ENCODE data around the gene TFEB. TPM values are rescaled to one million over a fixed set of nuclear protein-coding genes. Genes with fewer than 3 reads are reported as not detected.

The TFEB gene
- total and polyA plus RNA-seq, 4 donors = 1.1 to 6.2 (median 3.8) TPM

DNA sequence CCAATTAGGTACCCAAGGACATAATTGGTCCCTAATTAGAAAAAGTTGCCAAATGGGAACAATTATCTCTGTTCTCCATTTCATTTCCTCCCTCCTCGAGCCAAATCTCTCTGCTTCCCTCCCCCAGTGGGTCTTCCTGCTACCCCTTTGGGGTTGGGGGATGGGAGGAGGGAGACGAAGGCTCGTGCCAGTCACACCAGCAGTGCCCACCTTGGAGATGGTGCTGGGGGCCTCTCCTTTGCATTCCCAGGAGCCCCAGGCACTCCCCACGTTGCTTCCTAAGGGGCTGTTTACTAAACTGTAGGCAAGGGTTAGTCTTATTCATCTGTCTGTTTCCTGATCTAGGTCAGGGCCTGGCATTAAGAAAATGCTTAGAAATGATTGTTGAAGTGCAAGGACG, 64.0 kb downstream of the TFEB start:
- Histone ChIP-seq H3K4me1 (ENCODE audit: control insufficient read depth in 4 of 4, insufficient read depth in 4 of 4, low read length in 3 of 4) (no peaks in the 10 kb centered on the region), H3K27me3 (ENCODE audit: control insufficient read depth in 4 of 4, insufficient read depth in 4 of 4, low read length in 3 of 4) (peaks cover 0 to 9% (median 2%) of the 10 kb centered on the region in 4 donors), H3K27ac (ENCODE audit: low read depth in 1 of 2, low read length in 2 of 2) (no peak overlapping the region), H3K4me3 (ENCODE audit: low read depth in 1 of 3, low read length in 3 of 3) (no peak overlapping the region), H3K9me3 (ENCODE audit: control insufficient read depth in 4 of 4, low read length in 3 of 4) (peaks cover 0 to 3% (median 0%) of the 10 kb centered on the region in 4 donors), H3K9ac (ENCODE audit: low read depth in 1 of 2, low read length in 2 of 2) (no peak overlapping the region), H3K36me3 (ENCODE audit: control insufficient read depth in 4 of 4, insufficient read depth in 3 of 4, low read depth in 1 of 4, low read length in 3 of 4) (no peaks in the 10 kb centered on the region)
- no peak for DNase-seq (ENCODE audit: low spot score)
- 45% methylated on average over 5 of the region's 5 CpGs for WGBS
- no peak for TF ChIP-seq YY1 (IDR thresholded peaks at IDR 0.05)
- TF ChIP-seq GABPA (IDR thresholded peaks at IDR 0.05 in 1 of 2, conservative IDR thresholded peaks at IDR 0.05 in 1 of 2) = no peak
- TF ChIP-seq, protein P1, sequence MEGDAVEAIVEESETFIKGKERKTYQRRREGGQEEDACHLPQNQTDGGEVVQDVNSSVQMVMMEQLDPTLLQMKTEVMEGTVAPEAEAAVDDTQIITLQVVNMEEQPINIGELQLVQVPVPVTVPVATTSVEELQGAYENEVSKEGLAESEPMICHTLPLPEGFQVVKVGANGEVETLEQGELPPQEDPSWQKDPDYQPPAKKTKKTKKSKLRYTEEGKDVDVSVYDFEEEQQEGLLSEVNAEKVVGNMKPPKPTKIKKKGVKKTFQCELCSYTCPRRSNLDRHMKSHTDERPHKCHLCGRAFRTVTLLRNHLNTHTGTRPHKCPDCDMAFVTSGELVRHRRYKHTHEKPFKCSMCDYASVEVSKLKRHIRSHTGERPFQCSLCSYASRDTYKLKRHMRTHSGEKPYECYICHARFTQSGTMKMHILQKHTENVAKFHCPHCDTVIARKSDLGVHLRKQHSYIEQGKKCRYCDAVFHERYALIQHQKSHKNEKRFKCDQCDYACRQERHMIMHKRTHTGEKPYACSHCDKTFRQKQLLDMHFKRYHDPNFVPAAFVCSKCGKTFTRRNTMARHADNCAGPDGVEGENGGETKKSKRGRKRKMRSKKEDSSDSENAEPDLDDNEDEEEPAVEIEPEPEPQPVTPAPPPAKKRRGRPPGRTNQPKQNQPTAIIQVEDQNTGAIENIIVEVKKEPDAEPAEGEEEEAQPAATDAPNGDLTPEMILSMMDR (IDR thresholded peaks at IDR 0.05; ENCODE audit: low read depth, low read length, missing input control) = no peak
- no peak for TF ChIP-seq FOXA2 (IDR thresholded peaks at IDR 0.05)
- TF ChIP-seq RXRA (IDR thresholded peaks at IDR 0.05) = no peak
- TF ChIP-seq, protein P2, sequence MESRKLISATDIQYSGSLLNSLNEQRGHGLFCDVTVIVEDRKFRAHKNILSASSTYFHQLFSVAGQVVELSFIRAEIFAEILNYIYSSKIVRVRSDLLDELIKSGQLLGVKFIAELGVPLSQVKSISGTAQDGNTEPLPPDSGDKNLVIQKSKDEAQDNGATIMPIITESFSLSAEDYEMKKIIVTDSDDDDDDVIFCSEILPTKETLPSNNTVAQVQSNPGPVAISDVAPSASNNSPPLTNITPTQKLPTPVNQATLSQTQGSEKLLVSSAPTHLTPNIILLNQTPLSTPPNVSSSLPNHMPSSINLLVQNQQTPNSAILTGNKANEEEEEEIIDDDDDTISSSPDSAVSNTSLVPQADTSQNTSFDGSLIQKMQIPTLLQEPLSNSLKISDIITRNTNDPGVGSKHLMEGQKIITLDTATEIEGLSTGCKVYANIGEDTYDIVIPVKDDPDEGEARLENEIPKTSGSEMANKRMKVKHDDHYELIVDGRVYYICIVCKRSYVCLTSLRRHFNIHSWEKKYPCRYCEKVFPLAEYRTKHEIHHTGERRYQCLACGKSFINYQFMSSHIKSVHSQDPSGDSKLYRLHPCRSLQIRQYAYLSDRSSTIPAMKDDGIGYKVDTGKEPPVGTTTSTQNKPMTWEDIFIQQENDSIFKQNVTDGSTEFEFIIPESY (IDR thresholded peaks at IDR 0.05) = no peak
- TF ChIP-seq, protein P3, sequence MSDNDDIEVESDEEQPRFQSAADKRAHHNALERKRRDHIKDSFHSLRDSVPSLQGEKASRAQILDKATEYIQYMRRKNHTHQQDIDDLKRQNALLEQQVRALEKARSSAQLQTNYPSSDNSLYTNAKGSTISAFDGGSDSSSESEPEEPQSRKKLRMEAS (IDR thresholded peaks at IDR 0.05) = no peak
- no peak for TF ChIP-seq HNF4A (conservative IDR thresholded peaks at IDR 0.05)
- TF ChIP-seq, protein P4, sequence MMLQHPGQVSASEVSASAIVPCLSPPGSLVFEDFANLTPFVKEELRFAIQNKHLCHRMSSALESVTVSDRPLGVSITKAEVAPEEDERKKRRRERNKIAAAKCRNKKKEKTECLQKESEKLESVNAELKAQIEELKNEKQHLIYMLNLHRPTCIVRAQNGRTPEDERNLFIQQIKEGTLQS (IDR thresholded peaks at IDR 0.05) = no peak
- no peak for TF ChIP-seq HNF4G (IDR thresholded peaks at IDR 0.05)

DNA sequence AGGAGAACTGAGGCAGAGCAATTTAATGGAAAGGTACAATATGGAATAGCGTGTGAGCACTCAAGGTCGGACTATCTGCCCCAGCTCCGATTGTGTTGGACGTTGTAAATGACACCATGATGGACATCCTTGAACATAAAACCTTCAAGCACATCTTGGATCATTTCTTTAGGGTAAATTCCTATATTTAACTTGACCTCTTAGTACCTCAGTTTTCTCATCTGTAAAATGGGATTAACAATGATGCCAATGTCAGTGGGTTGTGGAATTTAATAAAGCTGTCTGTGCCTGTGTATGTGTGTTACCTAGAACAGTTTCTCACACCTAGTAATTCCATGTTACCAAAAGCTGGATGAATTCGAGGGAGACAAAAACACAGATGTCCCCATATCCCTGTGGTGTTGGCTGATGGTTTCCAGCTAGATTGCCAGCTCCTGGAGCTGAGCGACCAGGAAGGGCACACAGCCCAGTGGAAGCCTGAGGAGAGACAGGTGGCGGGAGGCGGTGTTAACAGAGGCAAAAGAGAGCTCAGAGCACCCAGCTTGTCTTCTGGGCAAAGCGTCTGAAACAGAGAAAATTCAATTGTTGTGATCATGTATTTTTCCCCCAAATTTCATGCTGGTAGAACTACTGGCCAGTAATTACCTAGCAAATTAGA, 64.6 kb downstream of the TFEB start:
- Histone ChIP-seq H3K27ac (ENCODE audit: low read depth in 1 of 2, low read length in 2 of 2) (no peak overlapping the region), H3K4me1 (ENCODE audit: control insufficient read depth in 4 of 4, insufficient read depth in 4 of 4, low read length in 3 of 4) (no peaks in the 10 kb centered on the region), H3K36me3 (ENCODE audit: control insufficient read depth in 4 of 4, insufficient read depth in 3 of 4, low read depth in 1 of 4, low read length in 3 of 4) (no peaks in the 10 kb centered on the region), H3K9ac (ENCODE audit: low read depth in 1 of 2, low read length in 2 of 2) (no peak overlapping the region), H3K9me3 (ENCODE audit: control insufficient read depth in 4 of 4, low read length in 3 of 4) (peaks cover 0 to 3% (median 0%) of the 10 kb centered on the region in 4 donors), H3K27me3 (ENCODE audit: control insufficient read depth in 4 of 4, insufficient read depth in 4 of 4, low read length in 3 of 4) (peaks cover 0 to 9% (median under 1%) of the 10 kb centered on the region in 4 donors), H3K4me3 (ENCODE audit: low read depth in 1 of 3, low read length in 3 of 3) (no peak overlapping the region)
- TF ChIP-seq, protein P5, sequence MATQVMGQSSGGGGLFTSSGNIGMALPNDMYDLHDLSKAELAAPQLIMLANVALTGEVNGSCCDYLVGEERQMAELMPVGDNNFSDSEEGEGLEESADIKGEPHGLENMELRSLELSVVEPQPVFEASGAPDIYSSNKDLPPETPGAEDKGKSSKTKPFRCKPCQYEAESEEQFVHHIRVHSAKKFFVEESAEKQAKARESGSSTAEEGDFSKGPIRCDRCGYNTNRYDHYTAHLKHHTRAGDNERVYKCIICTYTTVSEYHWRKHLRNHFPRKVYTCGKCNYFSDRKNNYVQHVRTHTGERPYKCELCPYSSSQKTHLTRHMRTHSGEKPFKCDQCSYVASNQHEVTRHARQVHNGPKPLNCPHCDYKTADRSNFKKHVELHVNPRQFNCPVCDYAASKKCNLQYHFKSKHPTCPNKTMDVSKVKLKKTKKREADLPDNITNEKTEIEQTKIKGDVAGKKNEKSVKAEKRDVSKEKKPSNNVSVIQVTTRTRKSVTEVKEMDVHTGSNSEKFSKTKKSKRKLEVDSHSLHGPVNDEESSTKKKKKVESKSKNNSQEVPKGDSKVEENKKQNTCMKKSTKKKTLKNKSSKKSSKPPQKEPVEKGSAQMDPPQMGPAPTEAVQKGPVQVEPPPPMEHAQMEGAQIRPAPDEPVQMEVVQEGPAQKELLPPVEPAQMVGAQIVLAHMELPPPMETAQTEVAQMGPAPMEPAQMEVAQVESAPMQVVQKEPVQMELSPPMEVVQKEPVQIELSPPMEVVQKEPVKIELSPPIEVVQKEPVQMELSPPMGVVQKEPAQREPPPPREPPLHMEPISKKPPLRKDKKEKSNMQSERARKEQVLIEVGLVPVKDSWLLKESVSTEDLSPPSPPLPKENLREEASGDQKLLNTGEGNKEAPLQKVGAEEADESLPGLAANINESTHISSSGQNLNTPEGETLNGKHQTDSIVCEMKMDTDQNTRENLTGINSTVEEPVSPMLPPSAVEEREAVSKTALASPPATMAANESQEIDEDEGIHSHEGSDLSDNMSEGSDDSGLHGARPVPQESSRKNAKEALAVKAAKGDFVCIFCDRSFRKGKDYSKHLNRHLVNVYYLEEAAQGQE (IDR thresholded peaks at IDR 0.05) = no peak
- TF ChIP-seq, protein P3 (IDR thresholded peaks at IDR 0.05) = no peak
- TF ChIP-seq RAD21 (IDR thresholded peaks at IDR 0.05) (no peak), EGR1 (IDR thresholded peaks at IDR 0.05; ENCODE audit: low read depth in 2 of 2) (no peak), NR2F2 (IDR thresholded peaks at IDR 0.05) (no peak), GABPA (IDR thresholded peaks at IDR 0.05 in 1 of 2, conservative IDR thresholded peaks at IDR 0.05 in 1 of 2) (no peak), FOXA1 (IDR thresholded peaks at IDR 0.05) (no peak), YY1 (IDR thresholded peaks at IDR 0.05) (no peak), RXRA (IDR thresholded peaks at IDR 0.05) (no peak), HNF4A (conservative IDR thresholded peaks at IDR 0.05) (no peak), HNF4G (IDR thresholded peaks at IDR 0.05) (no peak), FOXA2 (IDR thresholded peaks at IDR 0.05) (no peak), SP1 (IDR thresholded peaks at IDR 0.05) (no peak)
- TF ChIP-seq, protein P4 (IDR thresholded peaks at IDR 0.05) = no peak
- TF ChIP-seq, protein P2 (IDR thresholded peaks at IDR 0.05) = no peak
- WGBS = 84% methylated on average over 9 of the region's 9 CpGs
- no peak for DNase-seq (ENCODE audit: low spot score)

All from liver (tissue), 9 donors.